Central memory CD4-positive, alpha-beta T cell (primary cell): Measurements from ENCODE around the gene C1QTNF3.
"Not testable (repeated sequence)": the region's sequence is repeated elsewhere in the genome, so short reads cannot be mapped to it uniquely, and the experiment has no call there.

Source experiments
- DNase-seq: peaks from one replicate; pipeline ENCODE4 v3.0.0; 2022
- total RNA-seq, 3 experiments: gene quantifications; one replicate each; lab custom pipeline; 2026; lab: John Stamatoyannopoulos, UW

C1QTNF3 gene
- 0.35 to 3.7 (median 2.3) reads per million in 3 experiments for total RNA-seq

GRCh38 chr5:34043099-34043876 lies at the start of gene C1QTNF3:
Gene C1QTNF3 (minus strand): TSS chr5:34043213. CDS start chr5:34043125, 88 bp downstream.
- no peak for DNase-seq

GRCh38 chr5:34091039-34091438 lies 48.0 kb upstream of the C1QTNF3 start:
- not testable (repeated sequence) for DNase-seq

- DNase-seq: not testable (repeated sequence)
These were observed 46.8 kb upstream of the C1QTNF3 start for GRCh38 chr5:34089802-34090201.

GRCh38 chr5:34087728-34088127 lies 44.7 kb upstream of the C1QTNF3 start:
- DNase-seq: not testable (repeated sequence)

GRCh38 chr5:34083898-34084297 lies 40.9 kb upstream of the C1QTNF3 start:
- DNase-seq: not testable (repeated sequence)

- DNase-seq: not testable (repeated sequence)
These were observed 36.5 kb upstream of the C1QTNF3 start for GRCh38 chr5:34079505-34079904.

GRCh38 chr5:34077636-34078035 lies 34.6 kb upstream of the C1QTNF3 start:
- DNase-seq: not testable (repeated sequence)

GRCh38 chr5:34076719-34077364 lies 33.8 kb upstream of the C1QTNF3 start:
- not testable (repeated sequence) for DNase-seq

- DNase-seq: not testable (repeated sequence)
These were observed 31.5 kb upstream of the C1QTNF3 start for GRCh38 chr5:34074472-34074871.

- DNase-seq: not testable (repeated sequence)
These were observed 31.1 kb upstream of the C1QTNF3 start for GRCh38 chr5:34074071-34074470.

GRCh38 chr5:34070626-34071025 lies 27.6 kb upstream of the C1QTNF3 start:
- DNase-seq: not testable (repeated sequence)

- DNase-seq: no peak
These were observed 21.6 kb upstream of the C1QTNF3 start for GRCh38 chr5:34064656-34065055.

- DNase-seq: no peak
These were observed 19.4 kb upstream of the C1QTNF3 start for GRCh38 chr5:34062419-34062818.

GRCh38 chr5:34061993-34062392 lies 19.0 kb upstream of the C1QTNF3 start:
- no peak for DNase-seq

- no peak for DNase-seq
These were observed 17.0 kb upstream of the C1QTNF3 start for GRCh38 chr5:34059977-34060376.

- DNase-seq: no peak
These were observed 15.5 kb upstream of the C1QTNF3 start for GRCh38 chr5:34058532-34058931.

- DNase-seq: no peak
These were observed 14.6 kb upstream of the C1QTNF3 start for GRCh38 chr5:34057569-34057968.

GRCh38 chr5:34057118-34057517 lies 14.1 kb upstream of the C1QTNF3 start:
- DNase-seq: no peak

- DNase-seq: no peak
These were observed 12.7 kb upstream of the C1QTNF3 start for GRCh38 chr5:34055667-34056066.

- no peak for DNase-seq
These were observed 11.4 kb upstream of the C1QTNF3 start for GRCh38 chr5:34054400-34054729.

GRCh38 chr5:34053571-34054399 lies 10.8 kb upstream of the C1QTNF3 start:
- DNase-seq: no peak

GRCh38 chr5:34053133-34053532 lies 10.1 kb upstream of the C1QTNF3 start:
- DNase-seq: no peak

GRCh38 chr5:34051374-34051980 lies 8.5 kb upstream of the C1QTNF3 start:
- no peak for DNase-seq
